Lower leg skin (tissue), 3 donors: ENCODE measurements around the gene UBR4.

Source experiments
- POLR2A ChIP-seq, 2 donors: fragments of 450-650 bp; IDR thresholded peaks; one replicate each; pipeline ENCODE4 v1.6.1; 2016 to 2017; ENCODE audit warnings: antibody characterized with exemption in 2 of 2, mild to moderate bottlenecking in 1 of 2, moderate library complexity in 1 of 2
- TF ChIP-seq, protein P1 (sequence below), 3 donors: fragments of 450-650 bp; IDR thresholded peaks; one replicate each; pipeline ENCODE4 v1.5.1; 2016; ENCODE audit warnings: antibody characterized with exemption in 3 of 3, mild to moderate bottlenecking in 3 of 3, moderate library complexity in 2 of 3

DNA sequence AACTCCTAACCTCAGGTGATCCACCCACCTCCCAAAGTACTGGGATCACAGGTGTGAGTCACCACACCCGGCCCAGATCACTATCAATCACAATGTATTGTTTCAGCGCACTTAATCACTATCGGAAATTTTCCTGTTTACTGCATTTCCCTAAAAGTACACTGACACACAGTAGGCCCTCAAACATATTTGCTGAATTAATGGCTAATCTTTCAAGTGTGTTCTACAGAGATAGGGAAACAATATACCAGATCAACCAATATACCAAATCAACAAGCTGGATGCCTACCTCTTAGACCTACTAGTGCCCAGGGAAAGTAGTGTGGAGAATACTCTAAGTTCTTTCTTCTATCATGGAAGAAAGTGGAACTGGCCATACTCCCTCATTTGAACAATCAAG lies 17.1 kb downstream of the UBR4 start:
- TF ChIP-seq, protein P1, sequence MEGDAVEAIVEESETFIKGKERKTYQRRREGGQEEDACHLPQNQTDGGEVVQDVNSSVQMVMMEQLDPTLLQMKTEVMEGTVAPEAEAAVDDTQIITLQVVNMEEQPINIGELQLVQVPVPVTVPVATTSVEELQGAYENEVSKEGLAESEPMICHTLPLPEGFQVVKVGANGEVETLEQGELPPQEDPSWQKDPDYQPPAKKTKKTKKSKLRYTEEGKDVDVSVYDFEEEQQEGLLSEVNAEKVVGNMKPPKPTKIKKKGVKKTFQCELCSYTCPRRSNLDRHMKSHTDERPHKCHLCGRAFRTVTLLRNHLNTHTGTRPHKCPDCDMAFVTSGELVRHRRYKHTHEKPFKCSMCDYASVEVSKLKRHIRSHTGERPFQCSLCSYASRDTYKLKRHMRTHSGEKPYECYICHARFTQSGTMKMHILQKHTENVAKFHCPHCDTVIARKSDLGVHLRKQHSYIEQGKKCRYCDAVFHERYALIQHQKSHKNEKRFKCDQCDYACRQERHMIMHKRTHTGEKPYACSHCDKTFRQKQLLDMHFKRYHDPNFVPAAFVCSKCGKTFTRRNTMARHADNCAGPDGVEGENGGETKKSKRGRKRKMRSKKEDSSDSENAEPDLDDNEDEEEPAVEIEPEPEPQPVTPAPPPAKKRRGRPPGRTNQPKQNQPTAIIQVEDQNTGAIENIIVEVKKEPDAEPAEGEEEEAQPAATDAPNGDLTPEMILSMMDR (IDR thresholded peaks at IDR 0.05) = no peak
- TF ChIP-seq POLR2A (IDR thresholded peaks at IDR 0.05) = no peak
